Measurements from ENCODE around the gene RTKN2. TPM values are rescaled to one million over a fixed set of nuclear protein-coding genes. Genes with fewer than 3 reads are reported as not detected.

Gene RTKN2
- total RNA-seq, 1 donor from 2014 or later: 13.2 TPM

DNA sequence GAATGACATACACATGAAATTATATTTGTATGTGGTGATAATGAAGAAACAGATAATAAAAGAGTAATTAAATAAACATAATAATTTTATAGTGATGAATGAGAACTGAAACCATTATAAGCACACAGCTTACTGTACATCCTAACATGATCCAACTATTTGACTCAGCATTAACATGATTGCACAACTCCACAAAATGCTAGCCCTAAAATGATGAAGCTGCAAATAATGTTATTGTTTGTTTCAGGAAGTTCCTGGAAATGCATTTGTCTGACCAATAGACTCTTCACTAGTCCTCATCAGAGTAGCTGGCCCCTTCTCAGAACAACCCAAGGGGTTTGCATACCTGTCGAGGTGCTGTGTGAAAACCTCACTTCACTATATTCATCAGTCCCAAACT, 115.5 kb downstream of the RTKN2 start:
- Mint-ChIP-seq H3K9me3 (ENCODE audit: low read depth) (peaks cover 8% of the 10 kb centered on the region), H3K4me3 (ENCODE audit: low read depth) (no peak overlapping the region), H3K27me3 (no peaks in the 10 kb centered on the region), H3K36me3 (ENCODE audit: insufficient read depth) (no peaks in the 10 kb centered on the region), H3K27ac (no peak overlapping the region), H3K4me1 (ENCODE audit: low read depth) (no peaks in the 10 kb centered on the region)
- no peak for DNase-seq (ENCODE audit: low spot score, unreplicated experiment)
- TF ChIP-seq, protein P1, sequence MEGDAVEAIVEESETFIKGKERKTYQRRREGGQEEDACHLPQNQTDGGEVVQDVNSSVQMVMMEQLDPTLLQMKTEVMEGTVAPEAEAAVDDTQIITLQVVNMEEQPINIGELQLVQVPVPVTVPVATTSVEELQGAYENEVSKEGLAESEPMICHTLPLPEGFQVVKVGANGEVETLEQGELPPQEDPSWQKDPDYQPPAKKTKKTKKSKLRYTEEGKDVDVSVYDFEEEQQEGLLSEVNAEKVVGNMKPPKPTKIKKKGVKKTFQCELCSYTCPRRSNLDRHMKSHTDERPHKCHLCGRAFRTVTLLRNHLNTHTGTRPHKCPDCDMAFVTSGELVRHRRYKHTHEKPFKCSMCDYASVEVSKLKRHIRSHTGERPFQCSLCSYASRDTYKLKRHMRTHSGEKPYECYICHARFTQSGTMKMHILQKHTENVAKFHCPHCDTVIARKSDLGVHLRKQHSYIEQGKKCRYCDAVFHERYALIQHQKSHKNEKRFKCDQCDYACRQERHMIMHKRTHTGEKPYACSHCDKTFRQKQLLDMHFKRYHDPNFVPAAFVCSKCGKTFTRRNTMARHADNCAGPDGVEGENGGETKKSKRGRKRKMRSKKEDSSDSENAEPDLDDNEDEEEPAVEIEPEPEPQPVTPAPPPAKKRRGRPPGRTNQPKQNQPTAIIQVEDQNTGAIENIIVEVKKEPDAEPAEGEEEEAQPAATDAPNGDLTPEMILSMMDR (IDR thresholded peaks at IDR 0.05; ENCODE audit: unreplicated experiment): no peak

DNA sequence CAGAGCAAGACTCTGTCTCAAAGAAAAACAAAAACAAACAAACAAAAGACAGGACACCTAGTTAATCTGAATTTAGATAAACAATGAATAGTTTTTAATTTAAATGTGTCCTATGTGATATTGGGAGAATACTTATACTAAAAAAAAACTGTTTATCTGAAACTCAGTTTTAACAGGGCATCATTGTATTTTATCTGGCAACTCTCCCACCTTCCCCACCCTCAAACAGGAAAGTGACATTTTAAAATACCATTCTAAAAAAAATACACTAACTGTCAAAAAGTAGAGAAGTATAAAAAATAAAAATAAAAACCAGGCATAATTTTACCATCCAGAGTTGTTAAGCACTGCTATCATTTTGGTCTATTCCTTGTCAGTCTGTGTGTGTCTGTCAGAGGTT, 119.0 kb downstream of the RTKN2 start:
- DNase-seq (ENCODE audit: low spot score, unreplicated experiment): no peak
- TF ChIP-seq, protein P1 (IDR thresholded peaks at IDR 0.05; ENCODE audit: unreplicated experiment): no peak
- H3K27me3 Mint-ChIP-seq: no peaks in the 10 kb centered on the region

DNA sequence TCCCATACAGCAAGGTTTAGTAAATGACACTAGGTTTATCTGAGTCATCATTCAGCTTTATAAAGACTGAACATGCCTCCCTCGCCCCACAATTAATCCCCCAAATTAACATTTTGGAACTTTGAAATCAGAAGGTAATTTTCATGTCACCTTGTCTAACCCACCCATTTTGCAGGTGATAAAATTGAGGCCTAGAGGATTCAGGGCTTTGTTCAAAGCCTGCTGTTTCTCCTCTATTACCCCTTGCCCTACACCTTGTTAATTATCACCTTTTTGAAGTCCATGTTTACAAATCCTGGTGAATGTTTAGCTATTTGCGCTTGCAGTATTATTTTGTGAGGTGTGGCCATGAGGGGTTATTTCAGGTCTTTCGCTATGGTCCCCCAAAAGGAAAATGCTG, 120.5 kb downstream of the RTKN2 start:
- Mint-ChIP-seq H3K4me3 (ENCODE audit: low read depth) (no peak overlapping the region), H3K9me3 (ENCODE audit: low read depth) (peaks cover 12% of the 10 kb centered on the region)
- TF ChIP-seq, protein P1 (IDR thresholded peaks at IDR 0.05; ENCODE audit: unreplicated experiment): no peak

More for the DNA sequence above, 119.0 kb downstream of the RTKN2 start:
- H3K4me3 Mint-ChIP-seq (ENCODE audit: low read depth): no peak overlapping the region
- peaks cover 12% of the 10 kb centered on the region for H3K4me1 Mint-ChIP-seq (ENCODE audit: low read depth)
- no peaks in the 10 kb centered on the region for H3K36me3 Mint-ChIP-seq (ENCODE audit: insufficient read depth)
- no peak overlapping the region for H3K27ac Mint-ChIP-seq
- H3K9me3 Mint-ChIP-seq (ENCODE audit: low read depth): peaks cover 12% of the 10 kb centered on the region

DNA sequence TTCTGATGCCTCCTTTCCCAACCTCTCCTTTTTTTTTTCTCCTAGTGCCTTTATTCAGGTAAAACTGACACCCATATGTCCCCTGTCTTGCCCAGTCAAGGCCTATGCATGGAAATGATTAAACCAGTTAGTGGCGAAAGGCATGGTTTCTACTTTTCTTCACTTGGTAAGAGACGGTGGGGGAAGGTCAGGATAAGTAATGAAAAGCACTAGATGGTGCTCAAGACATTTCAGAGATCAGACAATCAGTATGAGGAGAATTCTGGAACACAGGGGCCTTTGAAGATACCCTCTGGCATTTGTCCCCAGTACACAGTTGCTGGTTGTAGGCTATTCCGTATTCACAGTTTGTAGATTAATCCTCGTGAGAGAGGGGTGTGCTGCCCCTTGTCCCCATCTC, 121.2 kb downstream of the RTKN2 start:
- Mint-ChIP-seq H3K27ac (no peak overlapping the region), H3K9me3 (ENCODE audit: low read depth) (peaks cover 16% of the 10 kb centered on the region), H3K27me3 (no peaks in the 10 kb centered on the region), H3K4me1 (ENCODE audit: low read depth) (peaks cover 13% of the 10 kb centered on the region), H3K4me3 (ENCODE audit: low read depth) (no peak overlapping the region), H3K36me3 (ENCODE audit: insufficient read depth) (peaks cover 1% of the 10 kb centered on the region)
- TF ChIP-seq, protein P1 (IDR thresholded peaks at IDR 0.05; ENCODE audit: unreplicated experiment): no peak
- DNase-seq (ENCODE audit: low spot score, unreplicated experiment): no peak

More for the DNA sequence above, 120.5 kb downstream of the RTKN2 start:
- Mint-ChIP-seq H3K4me1 (ENCODE audit: low read depth) (peaks cover 13% of the 10 kb centered on the region), H3K36me3 (ENCODE audit: insufficient read depth) (no peaks in the 10 kb centered on the region), H3K27me3 (no peaks in the 10 kb centered on the region), H3K27ac (no peak overlapping the region)
- no peak for DNase-seq (ENCODE audit: low spot score, unreplicated experiment)

DNA sequence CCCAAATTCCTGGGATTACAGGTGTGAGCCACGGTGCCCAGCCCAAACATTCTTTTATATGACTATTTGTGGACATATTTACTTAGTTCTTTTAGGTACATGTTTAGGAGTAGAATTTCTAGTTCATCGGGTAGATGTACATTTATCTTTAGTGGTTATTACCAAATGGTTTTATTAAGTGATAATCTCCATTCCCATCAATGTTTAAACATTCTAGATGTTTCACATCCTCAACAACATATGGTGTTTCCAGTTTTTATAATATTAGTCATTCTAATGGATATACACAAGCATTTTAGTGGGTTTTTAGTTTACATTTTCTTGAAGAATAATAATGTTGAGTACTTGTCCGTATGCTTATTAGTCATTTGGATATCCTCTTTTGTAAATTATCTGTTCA, 131.7 kb downstream of the RTKN2 start:
- Mint-ChIP-seq H3K9me3 (ENCODE audit: low read depth) (peaks cover 3% of the 10 kb centered on the region), H3K27me3 (peaks cover 2% of the 10 kb centered on the region), H3K4me3 (ENCODE audit: low read depth) (no peak overlapping the region), H3K4me1 (ENCODE audit: low read depth) (no peaks in the 10 kb centered on the region), H3K27ac (no peak overlapping the region), H3K36me3 (ENCODE audit: insufficient read depth) (peaks cover 2% of the 10 kb centered on the region)
- no peak for DNase-seq (ENCODE audit: low spot score, unreplicated experiment)
- TF ChIP-seq, protein P1 (IDR thresholded peaks at IDR 0.05; ENCODE audit: unreplicated experiment): no peak
